HCT116 (cell line): ENCODE measurements around the gene CAPSL. TPM values are rescaled to one million over a fixed set of nuclear protein-coding genes. Genes with fewer than 3 reads are reported as not detected.

Source experiments
- ATAC-seq: fragments of 200-7000 bp; cut with Tn5 transposase; 2 replicates; pipeline ENCODE4 v1.9.1; 2020; ENCODE audit warnings: mild to moderate bottlenecking, moderate library complexity
- BruUV-seq: library from RNA; stranded (reverse); fragments of 400-500 nt; replicated peaks from 2 replicates; lab custom pipeline; 2021; lab: Mats Ljungman, UMichigan
- CTCF ChIA-PET: fragments of 300-600 bp; sonication (Branson Sonifier 250); formaldehyde crosslinking; loops from one replicate; lab custom pipeline; 2021; ENCODE audit warnings: antibody characterized with exemption; lab: Charles Lee
- POLR2A ChIA-PET: fragments of 300-600, 350-600 bp; sonication (Branson Sonifier 250); formaldehyde crosslinking; loops from one replicate; lab custom pipeline; 2021; ENCODE audit warnings: antibody characterized with exemption; lab: Charles Lee
- RAD21 ChIA-PET, 2 experiments: fragments of 300-600 bp; sonication (Branson Sonifier 250); formaldehyde crosslinking; loops; one replicate each; lab custom pipeline; 2023; ENCODE audit warnings: low total read pairs in 2 of 2; ENCODE audit not compliant: uncharacterized antibody in 2 of 2, unreplicated experiment in 2 of 2, low non-redundant PET in 1 of 2; lab: Charles Lee
- DNase-seq: peaks from one replicate; pipeline ENCODE4 v3.0.0-alpha.2; 2010; ENCODE audit warnings: low read depth, low spot score
- H2AFZ ChIP-seq: fragments of 200-600 bp; shearing (Covaris generic), sonication (generic); 2 replicates; pipeline ENCODE4 v1.6.1; 2017; ENCODE audit warnings: low read depth, mixed run types, mixed read lengths, antibody characterized with exemption, low read length; ENCODE audit not compliant: poor library complexity, severe bottlenecking
- H3K27ac ChIP-seq: 2 replicates; pipeline ENCODE4 v1.5.1; 2012; ENCODE audit warnings: low read depth, low read length
- H3K27me3 ChIP-seq: fragments of 200-600 bp; sonication (generic); 2 replicates; pipeline ENCODE4 v1.6.1; 2016; ENCODE audit warnings: mixed run types, low read length, mixed read lengths; ENCODE audit not compliant: insufficient read depth
- H3K36me3 ChIP-seq, 2 experiments: fragments of 200-500 bp in 1 of 2; fragments of 200-600 bp in 1 of 2; sonication (Bioruptor generic) in 1 of 2; sonication (generic) in 1 of 2; 2 replicates each; pipeline versions ENCODE4 v1.5.1 to v1.6.1; 2014 to 2016; ENCODE audit warnings: low read length in 2 of 2, inconsistent platforms in 1 of 2, mixed read lengths in 1 of 2, mixed run types in 1 of 2; ENCODE audit not compliant: insufficient read depth in 2 of 2, control insufficient read depth in 1 of 2
- H3K4me1 ChIP-seq, 2 experiments: fragments of 200-600 bp in 1 of 2; sonication (generic) in 1 of 2; 2 replicates each; pipeline versions ENCODE4 v1.5.1 to v1.6.1; 2012 to 2017; ENCODE audit warnings: low read length in 2 of 2, inconsistent platforms in 1 of 2, mild to moderate bottlenecking in 1 of 2, mixed read lengths in 1 of 2, mixed run types in 1 of 2, moderate library complexity in 1 of 2; ENCODE audit not compliant: insufficient read depth in 2 of 2, control insufficient read depth in 1 of 2
- H3K4me2 ChIP-seq: fragments of 200-600 bp; sonication (generic); 2 replicates; pipeline ENCODE4 v1.6.1; 2017; ENCODE audit warnings: mixed run types, low read length, mixed read lengths
- H3K4me3 ChIP-seq, 2 experiments: fragments of 200-600 bp in 1 of 2; sonication (generic) in 1 of 2; replicated peaks in 1 of 2; 2 replicates each; pipeline ENCODE4 v1.5.1; 2011 to 2016; ENCODE audit warnings: low read length in 2 of 2, control low read depth in 1 of 2, low read depth in 1 of 2, mild to moderate bottlenecking in 1 of 2, mixed read lengths in 1 of 2, mixed run types in 1 of 2
- H3K79me2 ChIP-seq: fragments of 200-600 bp; sonication (generic); 2 replicates; pipeline ENCODE4 v1.6.1; 2017; ENCODE audit warnings: mild to moderate bottlenecking, mixed run types, low read length, moderate library complexity, mixed read lengths; ENCODE audit not compliant: insufficient read depth
- H3K9ac ChIP-seq: fragments of 200-600 bp; sonication (generic); 2 replicates; pipeline ENCODE4 v1.6.1; 2016; ENCODE audit warnings: low read length, mixed read lengths
- H3K9me2 ChIP-seq: fragments of 200-600 bp; sonication (generic), shearing (Covaris generic); 2 replicates; pipeline ENCODE4 v1.6.1; 2017; ENCODE audit warnings: mixed run types, mild to moderate bottlenecking, moderate library complexity; ENCODE audit not compliant: insufficient read depth
- H3K9me3 ChIP-seq, 2 experiments: fragments of 200-500 bp in 1 of 2; fragments of 200-600 bp in 1 of 2; sonication (Bioruptor generic) in 1 of 2; sonication (generic) in 1 of 2; 2 replicates each; pipeline ENCODE4 v1.6.1; 2014 to 2017; ENCODE audit warnings: low read length in 2 of 2, mixed read lengths in 2 of 2, inconsistent platforms in 1 of 2, low read depth in 1 of 2, mild to moderate bottlenecking in 1 of 2, mixed run types in 1 of 2, moderate library complexity in 1 of 2; ENCODE audit not compliant: control insufficient read depth in 1 of 2, insufficient read depth in 1 of 2
- H4K20me1 ChIP-seq: fragments of 200-600 bp; sonication (generic), shearing (Covaris generic); 2 replicates; pipeline ENCODE4 v1.6.1; 2017; ENCODE audit warnings: mixed run types, mild to moderate bottlenecking, moderate library complexity; ENCODE audit not compliant: insufficient read depth
- CEBPB ChIP-seq: IDR thresholded peaks from 2 replicates; pipeline ENCODE4 v1.6.1; 2012; ENCODE audit warnings: low read depth
- CTCF ChIP-seq, 3 experiments: fragments of 200-600 bp in 1 of 3; sonication (generic) in 1 of 3; IDR thresholded peaks in 2 of 3; conservative IDR thresholded peaks in 1 of 3; 2 replicates each; pipeline ENCODE4 v1.5.1; 2012 to 2017; ENCODE audit warnings: low read depth in 2 of 3, low read length in 2 of 3, antibody characterized with exemption in 1 of 3, borderline replicate concordance in 1 of 3, control low read depth in 1 of 3, mild to moderate bottlenecking in 1 of 3, mixed read lengths in 1 of 3, mixed run types in 1 of 3, moderate library complexity in 1 of 3; ENCODE audit not compliant: insufficient read depth in 1 of 3
- FOSL1 ChIP-seq: IDR thresholded peaks from 2 replicates; pipeline ENCODE4 v1.6.1; 2012; ENCODE audit warnings: low read depth
- REST ChIP-seq: IDR thresholded peaks from 2 replicates; pipeline ENCODE4 v1.6.1; 2012; ENCODE audit warnings: low read depth
- ZFX ChIP-seq: fragments of 450-650 bp; IDR thresholded peaks from 2 replicates; pipeline ENCODE4 v1.6.1; 2017
- ZNF274 ChIP-seq: fragments of 200-500 bp; sonication (Bioruptor generic); IDR thresholded peaks from 2 replicates; pipeline ENCODE4 v1.6.1; 2014; ENCODE audit warnings: mild to moderate bottlenecking, low read depth, low read length, inconsistent platforms
- intact Hi-C: fragments of 100-400 bp; cut with micrococcal nuclease; formaldehyde crosslinking; loops from 2 replicates; pipeline ENCODE4 v1.10.0; 2022
- total RNA-seq: library from RNA; stranded (reverse); gene quantifications from one replicate; pipeline ENCODE4 v1.2.1, GENCODE V29; 2021; ENCODE audit not compliant: unreplicated experiment

CAPSL gene
- total RNA-seq, 1 experiment from 2014 or later: not detected

- DNase-seq: no peak
- BruUV-seq: no TSS peak
Observed at GRCh38 chr5:35920890-35921289, 17.5 kb downstream of the CAPSL start.

More at GRCh38 chr5:35920890-35921289, 17.5 kb downstream of the CAPSL start:
- Histone ChIP-seq H3K9me3 (no peaks in the 10 kb centered on the region), H3K79me2 (no peaks in the 10 kb centered on the region), H3K4me2 (no peak overlapping the region), H2AFZ (no peak overlapping the region), H3K9ac (no peak overlapping the region), H3K4me1 (no peaks in the 10 kb centered on the region), H3K9me2 (no peaks in the 10 kb centered on the region), H3K27ac (no peak overlapping the region), H4K20me1 (no peaks in the 10 kb centered on the region), H3K36me3 (no peaks in the 10 kb centered on the region), H3K4me3 (no peak overlapping the region), H3K27me3 (peaks cover 22% of the 10 kb centered on the region)
- intact Hi-C loops: no loop called here
- CTCF ChIA-PET: no interaction called here
- ATAC-seq: no peak
- RAD21 ChIA-PET: no interaction called here
- POLR2A ChIA-PET: no interaction called here
- TF ChIP-seq ZNF274 (no peak), FOSL1 (no peak), CEBPB (no peak), CTCF (IDR thresholded peaks at IDR 0.05 in 2 of 3, conservative IDR thresholded peaks at IDR 0.05 in 1 of 3; ENCODE audit: borderline replicate concordance in 1 of 3, insufficient read depth in 1 of 3, low read depth in 2 of 3, low read length in 2 of 3) (no peak), ZFX (no peak), REST (no peak)
